Measurements from ENCODE around the gene KHDC4. TPM values are rescaled to one million over a fixed set of nuclear protein-coding genes. Genes with fewer than 3 reads are reported as not detected.

KHDC4 gene
- total and polyA plus RNA-seq, 2 donors (not counting 3 experiments of a cell fraction or from before 2014, with no cell fraction given), result 47.9 to 54.1 TPM

GRCh38 chr1:155918660-155919059 lies 15.6 kb downstream of the KHDC4 start:
- POLR2A ChIA-PET, result interaction anchor here (0.6 kb wide), 1 partner anchor 1128 kb away, joined by 3 read pairs; no protein-coding TSS in a partner anchor
- peaks cover 21% of the 10 kb centered on the region for H3K79me2 ChIP-seq (ENCODE audit: control insufficient read depth, insufficient read depth, low read length)

More at GRCh38 chr1:155918660-155919059, 15.6 kb downstream of the KHDC4 start:
- TF ChIP-seq GATA2 (IDR thresholded peaks at IDR 0.05; ENCODE audit: insufficient read depth, insufficient read length, low read depth, low read length), result no peak
- TF ChIP-seq JUN (IDR thresholded peaks at IDR 0.05; ENCODE audit: borderline replicate concordance, insufficient read depth, insufficient read length, low read depth), result no peak
- TF ChIP-seq EZH2 (IDR thresholded peaks at IDR 0.05; ENCODE audit: borderline replicate concordance, low read depth, low read length, severe bottlenecking), result no peak
- no peak for TF ChIP-seq CTCF (IDR thresholded peaks at IDR 0.05; ENCODE audit: extremely low read depth in 1 of 2, insufficient read depth in 1 of 2, low read depth in 1 of 2, low read length in 2 of 2)
- no peak for TF ChIP-seq MAX (IDR thresholded peaks at IDR 0.05; ENCODE audit: insufficient read depth, insufficient read length)
- TF ChIP-seq MYC (IDR thresholded peaks at IDR 0.05; ENCODE audit: low read depth, low read length), result no peak
- H3K36me3 ChIP-seq (ENCODE audit: control insufficient read depth in 2 of 2, extremely low read depth in 1 of 2, insufficient read depth in 2 of 2, low read length in 2 of 2), result peaks cover 27 to 51% of the 10 kb centered on the region in 2 experiments
- no peaks in the 10 kb centered on the region for H4K20me1 ChIP-seq (replicated peaks; ENCODE audit: control insufficient read depth, extremely low read depth, insufficient read depth, low read length)
- no peak overlapping the region for H2AFZ ChIP-seq (ENCODE audit: low read depth, low read length)
- no peaks in the 10 kb centered on the region for H3K9me1 ChIP-seq (replicated peaks; ENCODE audit: control insufficient read depth, extremely low read depth, insufficient read depth, low read length)
- intact Hi-C loops (cut with micrococcal nuclease), result no loop called here
- no peak overlapping the region for H3K9ac ChIP-seq (replicated peaks; ENCODE audit: extremely low read depth, insufficient read depth, low read length)
- H3K9me3 ChIP-seq (replicated peaks; ENCODE audit: control insufficient read depth, insufficient read depth, low read length), result no peaks in the 10 kb centered on the region
- no peak overlapping the region for H3K27ac ChIP-seq (ENCODE audit: insufficient read depth, low read depth, low read length)
- no peaks in the 10 kb centered on the region for H3K4me1 ChIP-seq (ENCODE audit: control insufficient read depth, extremely low read depth, insufficient read depth, low read length)
- DNase-seq (ENCODE audit: low read depth, low spot score) (no peak), FAIRE-seq (no peak)
- BruUV-seq (replicated peaks), result no TSS peak
- CTCF ChIA-PET, result interaction anchor here (0.8 to 1.4 kb wide), 2 partner anchors 71 to 147 kb away, joined by 3 to 6 read pairs; no protein-coding TSS in a partner anchor
- no peak overlapping the region for H3K4me2 ChIP-seq (ENCODE audit: insufficient read depth, low read length)
- dilution Hi-C loops (cut with MboI; ENCODE audit: extremely low pct_ligation_motif_present, low sequenced_read_pairs), result no loop called here
- H3K27me3 ChIP-seq (ENCODE audit: control insufficient read depth in 2 of 2, insufficient read depth in 2 of 2, low read length in 2 of 2), result no peaks in the 10 kb centered on the region
- H3K4me3 ChIP-seq (replicated peaks in 1 of 3; ENCODE audit: insufficient read depth in 1 of 3, low read depth in 1 of 3, low read length in 3 of 3), result no peak overlapping the region

Data from endothelial cell of umbilical vein (primary cell).